CD4-positive, alpha-beta T cell treated with Interleukin-21 for 1 hour (primary cell): Measurements from ENCODE around the gene CCDC146.
"Not testable (repeated sequence)": the region's sequence is repeated elsewhere in the genome, so short reads cannot be mapped to it uniquely, and the experiment has no call there.

ENCODE experiments used
- DNase-seq: peaks from one replicate; pipeline ENCODE4 v3.0.0-alpha.2; 2020

Gene CCDC146

GRCh38 chr7:77121860-77122681 is at the start of gene CCDC146:
Gene CCDC146 (plus strand): TSS chr7:77122615. CDS start chr7:77167669, 45,054 bp downstream.
- DNase-seq = peak; percentile 98

- DNase-seq = not testable (repeated sequence)
Measured at GRCh38 chr7:77074786-77075396, 47.5 kb upstream of the CCDC146 start.

- not testable (repeated sequence) for DNase-seq
Measured at GRCh38 chr7:77077060-77077459, 45.4 kb upstream of the CCDC146 start.

- DNase-seq = not testable (repeated sequence)
Measured at GRCh38 chr7:77079112-77079511, 43.3 kb upstream of the CCDC146 start.

GRCh38 chr7:77079624-77080023 is 42.8 kb upstream of the CCDC146 start:
- DNase-seq = not testable (repeated sequence)

GRCh38 chr7:77080236-77080635 is 42.2 kb upstream of the CCDC146 start:
- DNase-seq = not testable (repeated sequence)

- DNase-seq = not testable (repeated sequence)
Measured at GRCh38 chr7:77082192-77082591, 40.2 kb upstream of the CCDC146 start.

GRCh38 chr7:77092301-77092700 is 30.1 kb upstream of the CCDC146 start:
- not testable (repeated sequence) for DNase-seq

- not testable (repeated sequence) for DNase-seq
Measured at GRCh38 chr7:77100501-77100900, 21.9 kb upstream of the CCDC146 start.

- not testable (repeated sequence) for DNase-seq
Measured at GRCh38 chr7:77101187-77101586, 21.2 kb upstream of the CCDC146 start.

- not testable (repeated sequence) for DNase-seq
Measured at GRCh38 chr7:77102671-77103070, 19.7 kb upstream of the CCDC146 start.

- not testable (repeated sequence) for DNase-seq
Measured at GRCh38 chr7:77105904-77106303, 16.5 kb upstream of the CCDC146 start.

- DNase-seq = not testable (repeated sequence)
Measured at GRCh38 chr7:77107659-77108058, 14.8 kb upstream of the CCDC146 start.

GRCh38 chr7:77108362-77108761 is 14.1 kb upstream of the CCDC146 start:
- not testable (repeated sequence) for DNase-seq

- DNase-seq = peak; percentile 37
Measured at GRCh38 chr7:77112719-77113306, 9.6 kb upstream of the CCDC146 start.

GRCh38 chr7:77125486-77125885 is 3.1 kb downstream of the CCDC146 start:
- peak; percentile 28 for DNase-seq

GRCh38 chr7:77127009-77127408 is 4.6 kb downstream of the CCDC146 start:
- DNase-seq = not testable (repeated sequence)

- DNase-seq = not testable (repeated sequence)
Measured at GRCh38 chr7:77128582-77129410, 6.4 kb downstream of the CCDC146 start.

GRCh38 chr7:77131781-77132180 is 9.4 kb downstream of the CCDC146 start:
- DNase-seq = not testable (repeated sequence)

GRCh38 chr7:77138668-77139067 is 16.3 kb downstream of the CCDC146 start:
- not testable (repeated sequence) for DNase-seq

- not testable (repeated sequence) for DNase-seq
Measured at GRCh38 chr7:77140291-77140690, 17.9 kb downstream of the CCDC146 start.

GRCh38 chr7:77152232-77152631 is 29.8 kb downstream of the CCDC146 start:
- not testable (repeated sequence) for DNase-seq
